GM12872 (cell line): Measurements from ENCODE around the gene LIMK2.

ENCODE experiments used
- TF ChIP-seq, protein P1 (sequence below): IDR thresholded peaks from 3 replicates; pipeline ENCODE4 v1.5.1; 2011; ENCODE audit warnings: low read depth, mild to moderate bottlenecking, low read length, moderate library complexity; ENCODE audit not compliant: insufficient read depth

The LIMK2 gene

GRCh38 chr22:31278626-31279326 is 66.7 kb downstream of the LIMK2 start:
- TF ChIP-seq, protein P1, sequence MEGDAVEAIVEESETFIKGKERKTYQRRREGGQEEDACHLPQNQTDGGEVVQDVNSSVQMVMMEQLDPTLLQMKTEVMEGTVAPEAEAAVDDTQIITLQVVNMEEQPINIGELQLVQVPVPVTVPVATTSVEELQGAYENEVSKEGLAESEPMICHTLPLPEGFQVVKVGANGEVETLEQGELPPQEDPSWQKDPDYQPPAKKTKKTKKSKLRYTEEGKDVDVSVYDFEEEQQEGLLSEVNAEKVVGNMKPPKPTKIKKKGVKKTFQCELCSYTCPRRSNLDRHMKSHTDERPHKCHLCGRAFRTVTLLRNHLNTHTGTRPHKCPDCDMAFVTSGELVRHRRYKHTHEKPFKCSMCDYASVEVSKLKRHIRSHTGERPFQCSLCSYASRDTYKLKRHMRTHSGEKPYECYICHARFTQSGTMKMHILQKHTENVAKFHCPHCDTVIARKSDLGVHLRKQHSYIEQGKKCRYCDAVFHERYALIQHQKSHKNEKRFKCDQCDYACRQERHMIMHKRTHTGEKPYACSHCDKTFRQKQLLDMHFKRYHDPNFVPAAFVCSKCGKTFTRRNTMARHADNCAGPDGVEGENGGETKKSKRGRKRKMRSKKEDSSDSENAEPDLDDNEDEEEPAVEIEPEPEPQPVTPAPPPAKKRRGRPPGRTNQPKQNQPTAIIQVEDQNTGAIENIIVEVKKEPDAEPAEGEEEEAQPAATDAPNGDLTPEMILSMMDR, result no peak

DNA sequence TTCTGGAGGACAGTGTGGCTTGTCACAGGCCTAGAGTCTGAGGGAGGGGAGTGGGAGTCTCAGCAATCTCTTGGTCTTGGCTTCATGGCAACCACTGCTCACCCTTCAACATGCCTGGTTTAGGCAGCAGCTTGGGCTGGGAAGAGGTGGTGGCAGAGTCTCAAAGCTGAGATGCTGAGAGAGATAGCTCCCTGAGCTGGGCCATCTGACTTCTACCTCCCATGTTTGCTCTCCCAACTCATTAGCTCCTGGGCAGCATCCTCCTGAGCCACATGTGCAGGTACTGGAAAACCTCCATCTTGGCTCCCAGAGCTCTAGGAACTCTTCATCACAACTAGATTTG is 67.2 kb downstream of the LIMK2 start:
- TF ChIP-seq, protein P1, result no peak

- TF ChIP-seq, protein P1, result no peak
Measured at GRCh38 chr22:31279821-31280505, 67.9 kb downstream of the LIMK2 start.

- TF ChIP-seq, protein P1, result no peak
Measured at GRCh38 chr22:31281733-31282132, 69.6 kb downstream of the LIMK2 start.

- TF ChIP-seq, protein P1, result no peak
Measured at GRCh38 chr22:31282748-31283468, 70.8 kb downstream of the LIMK2 start.

GRCh38 chr22:31284281-31285155 is 72.4 kb downstream of the LIMK2 start:
- TF ChIP-seq, protein P1, result no peak
